GM19025 (cell line): ENCODE data around the gene NRXN2.

Experiments used
- ATAC-seq: cut with Tn5 transposase; IDR thresholded peaks from one replicate; pipeline ENCODE4 v1.9.1; 2021; ENCODE audit warnings: mild to moderate bottlenecking, low read depth, moderate library complexity; ENCODE audit not compliant: unreplicated experiment

Gene NRXN2

GRCh38 chr11:64759131-64759721 is 36.2 kb upstream of the NRXN2 start:
- no peak for ATAC-seq

DNA sequence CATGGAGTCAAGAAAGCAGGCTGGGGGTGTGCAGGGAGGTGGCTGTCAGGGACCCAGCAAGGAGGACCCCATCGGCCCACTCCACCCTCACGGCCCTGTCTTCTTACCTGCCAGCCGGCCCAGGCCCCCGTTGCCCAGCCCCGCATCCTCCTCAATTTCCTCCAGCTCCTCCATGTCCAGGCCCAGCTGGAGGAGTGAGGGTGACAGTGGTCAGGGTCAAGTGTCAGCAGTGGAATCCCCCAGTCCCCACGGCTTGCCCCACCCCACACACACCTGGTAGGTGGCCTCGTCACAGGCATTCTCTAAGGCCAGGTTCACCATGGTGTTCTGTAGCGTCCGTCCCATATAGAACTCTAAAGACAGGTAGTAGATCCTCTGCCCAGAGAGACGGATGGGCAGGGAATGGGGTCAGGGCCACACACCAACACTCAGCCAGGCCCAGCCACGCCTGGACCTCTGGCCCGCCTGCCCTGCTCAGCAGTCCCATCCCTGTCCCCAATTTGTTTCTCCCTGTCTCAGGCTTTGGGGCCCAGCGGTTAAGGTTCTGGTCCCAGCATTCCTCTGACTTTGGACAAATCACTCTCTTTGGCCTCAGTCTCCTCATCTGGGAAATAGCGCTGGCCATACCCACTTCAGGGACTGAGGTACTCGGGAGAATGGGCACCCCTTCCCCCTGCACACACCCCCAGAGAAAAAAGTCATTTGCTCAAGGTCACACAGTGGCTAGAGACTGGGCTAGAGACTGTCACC is 35.5 kb upstream of the NRXN2 start:
- no peak for ATAC-seq

GRCh38 chr11:64757549-64758329 is 34.7 kb upstream of the NRXN2 start:
- ATAC-seq, result no peak

DNA sequence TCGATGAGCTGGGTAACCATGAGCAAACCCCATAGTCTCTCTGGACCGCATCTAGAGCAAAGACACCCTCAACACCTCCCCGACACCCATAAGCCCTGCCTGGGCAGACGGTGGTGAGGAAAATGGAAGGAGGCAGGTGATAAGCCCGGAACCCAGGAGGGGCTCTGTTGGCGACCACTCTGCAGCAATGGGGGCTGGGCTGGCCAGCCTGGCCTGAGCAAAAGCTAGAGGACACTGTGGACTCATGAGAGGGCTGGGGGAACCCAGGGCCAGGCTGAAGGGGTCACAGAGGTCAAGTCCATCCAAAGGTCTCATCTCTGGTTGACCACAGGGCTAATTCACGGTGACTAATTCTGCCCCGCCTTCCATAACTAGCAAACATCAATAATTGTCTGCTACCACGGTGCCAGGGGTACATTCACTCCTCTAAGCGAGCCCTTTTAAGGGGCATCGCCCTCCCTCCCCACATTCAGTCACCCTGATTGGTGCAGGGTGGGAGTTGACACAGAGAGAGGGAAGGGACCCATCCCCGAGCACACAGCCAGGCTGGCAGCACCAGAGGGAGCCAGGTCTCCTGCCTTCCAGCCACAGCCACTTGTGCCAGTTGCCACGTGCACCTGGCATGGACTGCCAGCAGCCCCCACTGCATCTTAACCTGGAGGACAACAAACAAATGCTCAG is 32.8 kb upstream of the NRXN2 start:
- no peak for ATAC-seq

GRCh38 chr11:64754919-64755662 is 32.1 kb upstream of the NRXN2 start:
- no peak for ATAC-seq

DNA sequence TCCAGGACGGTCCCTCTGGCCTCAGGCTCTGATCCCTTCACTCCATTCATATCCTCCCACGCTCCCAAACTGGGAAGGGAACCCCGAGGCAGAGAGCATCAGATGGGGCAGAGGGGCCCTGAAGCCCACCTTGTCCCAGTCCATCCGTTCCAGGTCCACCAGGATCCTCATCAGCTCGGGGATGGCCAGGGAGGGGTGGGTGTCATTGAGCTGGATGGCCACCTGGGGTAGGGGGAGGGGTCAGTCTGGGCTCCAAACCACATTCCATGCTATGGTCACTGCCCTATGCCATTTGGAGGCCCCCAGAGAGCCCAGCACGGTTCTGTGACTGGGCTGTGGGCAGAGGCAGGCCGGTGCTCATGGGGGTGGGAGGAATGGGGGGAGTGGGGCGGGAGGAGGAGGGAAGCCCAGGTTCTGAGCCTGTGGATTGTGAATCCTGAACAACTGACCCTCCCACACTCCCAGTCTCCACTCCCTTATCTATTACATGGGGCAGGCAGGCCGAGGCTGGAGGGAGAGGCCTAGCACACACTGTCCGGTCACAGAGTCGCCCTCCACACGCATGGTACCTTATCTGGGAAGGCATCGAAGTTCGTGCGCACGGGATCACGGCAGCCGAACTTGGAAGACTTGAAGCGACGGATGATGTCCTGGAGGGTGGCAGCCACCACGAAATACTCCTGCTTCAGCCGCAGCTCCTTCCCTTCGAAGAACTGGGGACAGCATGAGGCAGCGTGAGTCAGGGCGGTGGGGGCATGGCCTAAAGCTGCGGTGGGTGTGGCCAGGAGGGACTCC is 31.3 kb upstream of the NRXN2 start:
- ATAC-seq, result no peak

DNA sequence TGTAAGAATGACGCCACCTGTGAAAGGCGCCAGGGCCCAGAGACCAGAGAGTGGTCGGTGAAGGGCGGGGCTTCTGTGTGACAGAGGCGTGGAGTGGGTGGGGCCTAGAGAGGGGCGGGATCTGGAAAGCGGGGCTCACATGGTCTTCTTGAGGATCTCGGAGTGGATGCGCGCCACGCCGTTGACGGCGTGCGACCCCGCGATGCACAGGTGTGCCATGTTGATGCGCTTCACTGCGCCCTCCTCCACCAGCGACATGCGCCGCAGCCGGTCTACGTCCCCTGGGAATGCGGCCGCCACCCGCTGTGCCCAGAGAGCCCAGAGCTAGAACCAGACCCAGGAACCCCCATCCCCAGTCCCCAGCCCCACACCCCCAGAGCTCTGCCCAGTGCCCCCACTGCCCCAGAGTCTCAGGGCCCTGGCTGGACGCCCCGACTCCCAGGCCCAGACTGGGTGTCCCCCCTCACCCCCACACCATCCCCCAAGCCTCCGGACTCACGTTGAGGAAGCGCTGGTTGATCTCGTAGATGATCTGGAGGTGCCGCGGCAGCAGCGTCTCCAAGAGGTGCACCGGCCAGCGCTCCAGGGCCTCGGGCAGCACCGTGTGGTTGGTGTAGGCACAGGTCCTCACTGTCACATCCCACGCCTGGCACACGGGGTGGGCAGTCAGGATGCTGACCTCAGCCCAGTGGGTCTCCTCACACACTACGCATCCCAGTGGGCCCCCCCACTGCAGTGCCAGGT is 30.6 kb upstream of the NRXN2 start:
- ATAC-seq, result no peak

DNA sequence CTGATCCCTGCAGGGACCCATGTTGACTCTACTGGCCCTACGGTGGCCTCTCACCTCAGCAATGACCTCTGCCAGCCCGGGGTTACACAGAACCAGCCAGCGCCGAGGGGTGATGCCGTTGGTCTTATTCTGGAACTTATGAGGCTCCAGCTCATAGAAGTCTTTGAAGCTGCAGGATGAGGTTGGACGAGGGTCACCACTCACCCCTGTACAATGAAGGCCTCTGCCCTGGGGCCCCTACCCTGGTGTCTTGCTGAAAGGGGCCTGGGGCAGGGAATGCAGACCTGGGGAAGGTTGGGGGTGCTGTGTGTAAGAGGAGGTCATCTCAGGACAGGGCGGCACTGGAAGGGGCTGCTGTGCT is 30.0 kb upstream of the NRXN2 start:
- ATAC-seq, result no peak

- ATAC-seq, result no peak
These were observed 29.4 kb upstream of the NRXN2 start for GRCh38 chr11:64752175-64752970.

GRCh38 chr11:64751580-64751979 is 28.6 kb upstream of the NRXN2 start:
- no peak for ATAC-seq

GRCh38 chr11:64751136-64751535 is 28.1 kb upstream of the NRXN2 start:
- no peak for ATAC-seq

- no peak for ATAC-seq
These were observed 27.5 kb upstream of the NRXN2 start for GRCh38 chr11:64750361-64751054.

GRCh38 chr11:64747961-64748665 is 25.1 kb upstream of the NRXN2 start:
- no peak for ATAC-seq

- ATAC-seq, result no peak
These were observed 23.5 kb upstream of the NRXN2 start for GRCh38 chr11:64746486-64746885.

DNA sequence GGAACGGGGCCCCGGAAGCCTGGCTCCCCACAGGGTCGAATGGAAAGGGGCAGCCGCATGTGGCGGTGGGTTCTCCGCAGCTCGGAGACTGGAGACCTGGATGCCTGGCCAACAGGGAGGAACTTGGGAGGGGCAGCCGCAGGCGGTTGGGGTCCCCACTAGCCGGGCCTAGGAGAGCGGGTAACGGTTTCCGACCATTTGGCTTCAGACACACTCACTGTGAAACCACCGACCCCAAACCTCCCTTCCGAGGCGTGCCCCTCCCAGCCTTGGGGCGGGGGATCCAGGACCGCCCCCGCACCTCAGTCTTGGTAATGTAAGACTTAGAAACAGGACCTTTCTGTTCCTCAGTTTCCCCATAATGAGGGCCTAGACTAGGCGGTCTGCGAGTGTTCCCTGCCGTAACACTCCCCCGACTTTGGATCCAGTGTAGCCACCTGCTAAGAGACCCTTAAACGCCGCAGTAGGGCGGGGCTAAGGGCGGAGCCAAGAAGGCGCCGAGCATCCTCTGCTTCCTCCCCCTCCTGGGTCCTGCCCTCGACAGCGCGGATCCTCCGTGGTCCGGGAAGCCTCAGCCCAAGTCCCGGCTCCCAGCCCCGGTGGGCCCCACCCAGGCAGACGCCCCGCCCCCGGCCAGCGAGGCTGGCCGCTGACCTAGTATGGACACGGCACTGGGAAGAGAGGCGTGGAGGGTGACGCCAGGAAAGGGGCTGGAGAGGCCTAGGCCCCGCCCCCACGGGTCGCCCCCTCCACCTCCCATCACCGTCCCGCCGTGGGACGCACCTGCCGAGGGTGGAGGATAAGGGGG is 22.7 kb upstream of the NRXN2 start:
- no peak for ATAC-seq

- ATAC-seq, result no peak
These were observed 22.2 kb upstream of the NRXN2 start for GRCh38 chr11:64745189-64745520.
